HG03280 (cell line): ENCODE measurements around the gene TFG.

Experiments
- ATAC-seq: cut with Tn5 transposase; IDR thresholded peaks from one replicate; pipeline ENCODE4 v1.9.1; 2021; ENCODE audit warnings: mild to moderate bottlenecking, moderate library complexity; ENCODE audit not compliant: unreplicated experiment

Gene TFG

GRCh38 chr3:100789579-100789978 lies 80.3 kb downstream of the TFG start:
- ATAC-seq: no peak

DNA sequence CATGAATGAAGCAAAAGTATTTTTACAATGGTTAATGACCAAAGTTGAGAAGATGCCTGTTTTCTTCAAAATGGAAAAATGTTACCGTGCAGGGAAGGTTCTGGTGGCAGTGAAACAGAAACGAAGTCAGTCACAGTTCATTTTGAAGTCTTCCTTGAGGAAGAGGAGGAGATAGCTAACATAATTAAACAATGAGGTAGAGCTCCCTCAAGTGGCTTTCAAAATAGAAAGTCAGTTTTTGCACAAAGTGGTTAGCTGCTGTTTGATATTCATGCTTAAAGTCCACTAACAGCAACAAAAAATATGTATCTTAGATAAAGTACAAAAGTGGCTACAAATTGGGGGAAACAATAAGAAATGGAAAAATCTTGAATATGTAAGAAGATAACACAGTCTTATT lies 87.3 kb downstream of the TFG start:
- ATAC-seq: no peak

DNA sequence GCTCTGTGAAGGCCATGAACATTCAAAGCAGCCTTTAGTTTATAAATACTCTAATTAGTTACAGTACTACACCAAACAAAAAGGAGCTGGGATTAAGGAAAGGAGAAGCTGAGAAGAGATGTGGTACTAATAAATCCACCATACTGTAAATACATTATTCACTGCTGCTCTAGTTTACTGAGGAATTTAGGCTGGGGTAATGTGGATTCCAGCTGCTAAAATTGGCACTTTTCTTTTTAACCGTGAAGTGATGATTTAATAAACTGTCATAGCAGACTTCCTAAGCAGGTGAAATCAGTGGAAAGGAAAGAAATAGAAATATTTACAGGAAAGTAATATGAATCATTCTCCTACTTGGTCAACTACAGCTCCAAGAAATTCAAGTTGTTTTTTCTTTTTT lies 88.7 kb downstream of the TFG start:
- no peak for ATAC-seq
